GM12873 (cell line): ENCODE results near the gene NMNAT3.

Experiments
- CTCF ChIP-seq: IDR thresholded peaks from 2 replicates; pipeline ENCODE4 v1.5.1; 2012; ENCODE audit warnings: low read depth, mild to moderate bottlenecking, moderate library complexity, low read length, control low read depth; ENCODE audit not compliant: insufficient read depth; ENCODE audit errors: missing control alignments

The NMNAT3 gene

DNA sequence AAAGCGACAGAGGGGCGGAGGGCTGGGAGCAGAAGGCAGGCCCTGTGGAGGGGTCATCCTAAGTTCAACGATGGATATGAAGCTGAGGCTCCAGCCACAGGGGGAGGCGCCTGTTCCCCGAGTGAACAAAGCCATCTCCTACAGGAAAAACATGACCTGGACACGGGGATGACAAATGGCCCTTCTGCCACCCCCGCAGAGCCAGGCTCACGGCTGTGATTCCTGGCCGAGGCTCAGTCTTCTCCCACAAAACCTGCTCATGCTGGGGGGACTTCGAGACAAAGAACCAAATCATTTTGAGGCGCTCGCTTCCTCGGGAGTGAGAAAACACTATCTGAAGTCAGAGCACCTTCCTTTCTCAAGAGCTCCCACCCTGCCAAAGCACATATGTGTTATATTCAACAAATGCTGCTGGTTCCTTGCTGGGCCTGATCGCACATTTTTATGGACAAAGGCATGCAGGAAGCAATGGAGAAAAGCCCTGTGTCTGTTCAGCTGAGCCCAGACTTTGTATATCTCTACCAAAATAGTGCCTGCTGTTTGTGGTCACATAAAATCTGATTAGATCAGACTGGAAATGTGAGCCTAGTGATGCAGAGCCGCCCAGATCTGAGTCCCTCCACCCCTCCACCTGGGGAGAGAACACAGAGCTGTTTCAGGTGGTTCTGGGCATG is 143.9 kb downstream of the NMNAT3 start:
- TF ChIP-seq CTCF, result no peak

DNA sequence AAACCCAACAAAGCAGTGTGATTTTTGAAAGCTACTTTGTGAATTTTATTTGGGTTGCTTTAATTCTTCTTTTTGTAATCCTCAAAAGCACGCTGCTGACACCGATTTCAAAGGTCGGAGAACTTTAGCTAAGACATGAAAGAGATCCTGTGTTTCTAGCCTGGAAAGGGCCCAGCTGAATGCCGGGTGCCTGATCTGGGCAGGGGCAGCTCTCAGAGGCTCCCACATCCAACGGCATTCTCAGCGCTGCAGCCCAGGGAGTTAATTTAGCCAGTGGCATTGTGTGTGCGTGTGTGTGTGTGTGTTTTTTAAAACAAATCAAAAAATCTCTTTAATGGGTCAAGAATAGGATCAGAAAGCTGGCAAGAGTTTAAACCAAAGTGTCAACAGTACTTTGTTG is 144.8 kb downstream of the NMNAT3 start:
- TF ChIP-seq CTCF, result no peak

DNA sequence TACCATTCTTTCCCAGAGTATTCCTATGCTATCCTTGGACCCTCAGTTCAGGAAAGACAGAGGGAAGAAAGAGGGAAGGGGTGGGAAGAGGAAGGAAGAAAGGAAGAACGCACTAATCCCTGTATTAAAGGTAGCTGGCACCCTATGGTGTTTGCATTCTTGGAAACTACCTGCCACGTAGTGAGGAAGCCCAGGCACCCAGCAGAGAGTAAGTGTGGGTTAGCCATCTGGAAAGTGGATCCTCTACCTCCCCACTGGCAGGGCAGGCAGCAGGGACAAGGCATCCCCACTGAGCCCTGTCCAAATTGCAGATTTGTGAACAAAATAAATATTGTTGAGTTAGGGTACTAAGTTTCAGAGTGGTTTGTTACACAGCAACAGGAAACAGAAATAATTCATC is 147.1 kb downstream of the NMNAT3 start:
- no peak for TF ChIP-seq CTCF

DNA sequence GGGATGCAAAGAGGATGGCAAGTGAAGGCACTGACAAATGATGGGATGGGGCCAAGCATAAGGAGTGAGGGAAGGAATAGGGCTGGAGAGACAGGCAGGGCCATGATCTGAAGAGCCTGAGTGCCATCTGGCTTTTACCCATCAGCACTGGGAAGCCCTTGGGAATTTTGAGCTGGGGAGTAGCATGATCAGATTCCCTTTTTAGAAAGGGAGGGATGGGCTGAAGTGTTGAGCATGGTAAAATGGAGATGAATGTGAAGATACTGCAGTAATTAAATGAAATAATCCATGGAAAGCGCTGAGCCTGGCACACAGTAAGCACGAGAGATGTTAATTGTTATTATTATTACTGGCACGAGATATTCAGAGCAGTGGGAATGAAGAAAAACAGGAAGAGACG is 148.1 kb downstream of the NMNAT3 start:
- TF ChIP-seq CTCF, result no peak

GRCh38 chr3:139528924-139529323 is 148.8 kb downstream of the NMNAT3 start:
- no peak for TF ChIP-seq CTCF

DNA sequence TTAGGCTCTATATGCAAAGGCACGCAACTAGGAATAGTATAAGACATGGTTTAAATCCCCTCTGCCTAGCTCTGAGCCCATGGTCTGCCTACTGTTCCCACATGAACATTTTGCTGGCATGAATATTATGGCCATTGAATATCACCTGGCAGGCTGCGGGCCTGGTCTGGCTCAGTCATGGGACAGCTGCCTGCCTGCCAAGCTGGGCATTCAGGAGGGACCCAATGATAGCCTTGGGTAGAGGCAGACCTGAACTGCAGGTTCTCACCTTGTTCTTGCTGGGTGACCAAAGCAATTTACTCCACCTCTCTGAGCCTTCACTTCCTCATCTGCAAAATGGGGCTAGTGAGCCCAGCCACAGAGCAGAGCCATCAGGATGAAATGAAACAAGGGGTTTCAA is 149.5 kb downstream of the NMNAT3 start:
- TF ChIP-seq CTCF, result no peak

GRCh38 chr3:139527265-139527664 is 150.5 kb downstream of the NMNAT3 start:
- TF ChIP-seq CTCF, result no peak

DNA sequence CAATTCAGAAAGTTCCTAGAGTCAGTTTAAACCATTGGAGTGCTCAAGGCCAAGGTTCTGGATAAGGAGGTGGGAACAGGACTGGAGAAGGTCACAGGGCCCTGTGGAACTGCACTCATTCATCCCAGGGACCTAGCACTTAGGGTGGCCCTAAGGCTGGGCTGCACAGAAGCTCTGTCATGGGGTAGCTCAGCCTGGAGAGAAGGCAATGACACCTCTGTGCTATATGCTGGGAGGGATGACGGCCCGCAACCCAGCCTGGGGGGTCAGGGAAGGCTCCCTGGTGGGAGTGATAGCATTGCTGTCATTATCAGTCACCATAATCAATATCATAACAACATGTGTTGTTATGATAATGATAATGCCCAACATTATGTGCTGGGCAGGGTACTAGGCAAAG is 151.6 kb downstream of the NMNAT3 start:
- TF ChIP-seq CTCF, result no peak
